NCI-H2029 (cell line): ENCODE measurements around the gene LIMK2.
"Not testable (repeated sequence)": the region's sequence is repeated elsewhere in the genome, so short reads cannot be mapped to it uniquely, and the experiment has no call there.

Experiments used
- DNase-seq: peaks from one replicate; lab custom pipeline; 2025; lab: John Stamatoyannopoulos, UW

Gene LIMK2

GRCh38 chr22:31244046-31244942, 32.2 kb downstream of the LIMK2 start:
- no peak for DNase-seq

- DNase-seq: no peak
Measured at GRCh38 chr22:31244943-31245451, 32.9 kb downstream of the LIMK2 start.

GRCh38 chr22:31245998-31246397, 33.9 kb downstream of the LIMK2 start:
- DNase-seq: not testable (repeated sequence)

GRCh38 chr22:31246687-31247086, 34.6 kb downstream of the LIMK2 start:
- DNase-seq: no peak

DNA sequence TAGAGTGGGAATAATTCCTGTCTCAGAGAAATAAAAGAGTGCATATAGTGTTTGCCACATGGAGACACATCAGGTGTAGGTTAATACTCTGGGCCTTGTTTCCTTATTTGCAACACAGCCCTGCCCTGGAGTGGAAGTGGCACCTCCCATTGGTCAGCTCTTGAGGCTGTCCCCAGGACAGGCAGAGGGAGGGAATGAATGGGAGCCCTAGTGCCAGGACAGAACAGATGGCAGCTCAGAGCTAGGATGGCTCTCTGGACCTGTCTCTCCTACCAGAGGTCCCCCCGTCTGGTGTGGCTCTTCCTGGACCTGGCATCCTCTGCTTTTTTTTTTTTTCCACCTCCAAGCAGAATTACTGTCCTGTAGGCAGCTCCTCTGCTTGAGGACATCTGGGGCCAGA, 35.6 kb downstream of the LIMK2 start:
- DNase-seq: no peak

- DNase-seq: no peak
Measured at GRCh38 chr22:31248138-31248745, 36.1 kb downstream of the LIMK2 start.

GRCh38 chr22:31248965-31249958, 37.2 kb downstream of the LIMK2 start:
- DNase-seq: no peak

DNA sequence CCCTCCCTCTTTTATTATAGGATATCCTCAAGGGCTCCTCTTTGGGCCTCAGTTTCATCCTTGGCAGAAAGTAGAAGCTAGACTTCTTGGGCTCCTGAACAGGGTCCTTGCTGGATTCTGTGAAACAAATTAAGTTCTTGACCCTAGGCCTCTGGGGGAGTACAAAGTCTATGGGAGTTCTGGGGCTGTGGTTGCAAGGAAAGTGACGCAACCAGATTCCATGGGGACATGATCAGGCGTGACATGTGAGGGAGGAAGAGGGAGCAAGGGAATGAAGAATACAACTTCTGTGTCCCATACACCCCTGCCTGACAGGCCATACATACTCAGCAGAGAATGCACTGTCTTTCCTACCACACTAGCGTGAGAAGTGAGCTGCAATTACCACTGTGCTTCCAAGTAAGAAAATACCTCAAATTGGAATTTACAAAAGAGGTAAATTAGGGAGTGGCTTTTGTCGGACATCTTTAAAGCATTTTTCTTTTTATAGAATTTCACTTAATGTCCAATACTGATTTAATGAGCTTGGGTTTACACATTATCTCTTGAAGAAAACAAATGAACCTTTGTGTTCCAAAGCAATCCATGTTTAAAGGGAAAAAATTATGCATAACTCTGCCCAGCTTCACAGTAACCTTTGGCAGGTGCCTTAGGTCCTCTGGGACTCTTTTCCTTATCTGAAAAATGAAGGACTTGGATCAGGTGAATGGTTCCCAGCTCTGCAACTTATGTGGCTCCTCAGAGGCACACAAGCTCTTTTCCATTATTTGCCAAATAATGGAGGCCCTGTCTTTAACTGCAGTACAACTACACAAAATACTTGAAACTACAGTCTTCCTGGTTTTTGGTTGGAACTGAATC, 38.9 kb downstream of the LIMK2 start:
- no peak for DNase-seq

DNA sequence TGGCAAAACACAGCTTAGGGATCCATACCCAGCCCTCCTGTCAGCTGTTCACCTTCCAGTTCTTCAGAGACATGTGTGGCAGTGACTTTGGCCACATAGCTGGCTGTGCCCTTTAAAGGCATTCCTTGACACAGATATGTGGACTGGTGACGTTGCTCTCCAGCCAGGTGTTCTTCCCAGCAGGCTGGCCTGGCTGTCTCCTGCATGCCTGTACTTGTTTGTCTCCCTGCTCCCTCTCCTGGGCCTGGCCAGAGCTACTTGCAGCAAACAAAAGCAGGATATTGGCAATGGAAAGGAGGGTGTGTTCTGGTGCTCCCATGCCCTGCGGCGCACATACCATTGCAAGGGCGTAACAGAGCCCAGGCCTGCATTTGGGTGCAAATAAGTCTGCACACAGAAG, 41.9 kb downstream of the LIMK2 start:
- DNase-seq: no peak

- no peak for DNase-seq
Measured at GRCh38 chr22:31259798-31260473, 47.8 kb downstream of the LIMK2 start.

- DNase-seq: no peak
Measured at GRCh38 chr22:31260474-31260856, 48.4 kb downstream of the LIMK2 start.

GRCh38 chr22:31262312-31263133, 50.4 kb downstream of the LIMK2 start:
- DNase-seq: no peak

GRCh38 chr22:31263896-31264640, 52.0 kb downstream of the LIMK2 start:
- DNase-seq: no peak

DNA sequence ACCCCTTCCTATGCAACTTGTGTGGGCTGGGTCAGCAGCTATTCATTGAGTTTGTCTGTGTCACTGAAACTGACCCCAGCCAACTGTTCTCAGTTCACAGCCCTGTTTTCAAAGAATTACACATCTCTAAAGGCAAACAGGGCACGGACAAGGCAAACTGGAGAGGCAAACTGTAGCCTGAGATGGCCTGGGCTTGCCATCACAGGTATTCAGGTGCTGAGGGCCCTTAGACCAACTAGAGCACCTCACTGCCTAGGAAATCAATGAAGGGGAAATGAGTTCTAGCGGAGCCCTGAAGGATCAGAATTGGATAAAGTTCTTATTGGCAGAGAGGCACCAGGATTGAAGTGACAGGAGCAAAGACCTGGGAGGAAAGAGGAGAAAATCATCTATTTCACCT, 56.2 kb downstream of the LIMK2 start:
- no peak for DNase-seq

DNA sequence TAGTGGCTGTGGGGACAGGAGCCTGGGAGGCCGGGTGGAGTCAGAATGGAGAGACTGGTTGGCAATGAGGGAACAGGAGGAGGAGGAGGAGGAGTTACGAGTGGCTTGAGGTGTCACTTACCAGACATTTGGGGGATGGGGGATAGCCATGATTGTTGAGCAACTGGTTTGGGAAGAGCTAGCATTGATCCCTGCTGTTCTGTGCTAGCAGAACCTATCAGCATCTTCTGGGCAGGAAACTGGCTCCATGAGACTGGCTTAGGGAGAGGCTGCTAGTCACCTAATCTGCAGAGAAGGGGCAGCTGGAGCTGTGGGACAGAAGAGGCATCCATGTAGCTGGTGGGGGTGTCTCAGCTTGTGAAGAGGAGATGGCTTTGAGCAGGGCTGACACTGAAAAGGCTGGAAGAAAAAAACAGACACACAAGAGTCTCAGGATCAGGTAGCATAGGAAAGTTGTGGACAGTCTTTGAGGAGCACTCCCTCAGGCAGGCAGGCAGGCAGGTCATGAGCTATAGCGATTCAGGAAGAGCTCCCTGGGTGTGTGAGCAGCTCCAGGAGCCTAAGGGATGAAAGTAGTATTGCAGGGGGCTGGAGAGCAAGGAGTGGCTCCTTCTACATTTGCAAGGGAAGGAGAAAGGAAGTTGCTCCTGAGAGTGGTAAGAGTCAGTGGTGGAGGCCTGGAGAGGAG, 57.9 kb downstream of the LIMK2 start:
- no peak for DNase-seq

- no peak for DNase-seq
Measured at GRCh38 chr22:31271026-31271425, 58.9 kb downstream of the LIMK2 start.

GRCh38 chr22:31271485-31271884, 59.4 kb downstream of the LIMK2 start:
- DNase-seq: no peak
